Bronchial epithelial cell (primary cell): Measurements from ENCODE around the gene SCGB1D1. TPM values are rescaled to one million over a fixed set of nuclear protein-coding genes. Genes with fewer than 3 reads are reported as not detected.
"Not testable (repeated sequence)": the region's sequence is repeated elsewhere in the genome, so short reads cannot be mapped to it uniquely, and the experiment has no call there.

Source experiments
- DNase-seq: peaks from one replicate; pipeline ENCODE4 v3.0.0-alpha.2; 2010; ENCODE audit warnings: low read depth
- FAIRE-seq: peaks from 2 replicates; lab custom pipeline; 2011; peaks lifted over from hg19 to GRCh38; lab: Jason Lieb, UNC
- H3K27me3 ChIP-seq: 2 replicates; pipeline ENCODE4 v1.5.1; 2011; ENCODE audit warnings: low read length; ENCODE audit not compliant: control insufficient read depth, insufficient read depth
- H3K36me3 ChIP-seq: 2 replicates; pipeline ENCODE4 v1.5.1; 2011; ENCODE audit warnings: low read length; ENCODE audit not compliant: control insufficient read depth, insufficient read depth
- H3K4me3 ChIP-seq: 2 replicates; pipeline ENCODE4 v1.5.1; 2011; ENCODE audit warnings: mild to moderate bottlenecking, low read depth, low read length, control low read depth
- CTCF ChIP-seq: IDR thresholded peaks from 2 replicates; pipeline ENCODE4 v1.5.1; 2011; ENCODE audit warnings: mild to moderate bottlenecking, moderate library complexity, low read length, control low read depth, inconsistent platforms; ENCODE audit not compliant: insufficient read depth, severe bottlenecking
- total RNA-seq: library from RNA; depleted of rRNA; stranded (reverse); fragments of >200 nt; gene quantifications from 2 replicates; pipeline ENCODE4 v1.2.1, GENCODE V29; 2014

SCGB1D1 gene
- total RNA-seq, 1 donor from 2014 or later, result not detected

- no peak overlapping the region for H3K4me3 ChIP-seq
Observed at GRCh38 chr11:62201376-62201775, 11.4 kb downstream of the SCGB1D1 start.

GRCh38 chr11:62202910-62203309, 12.9 kb downstream of the SCGB1D1 start:
- Histone ChIP-seq H3K27me3 (no peaks in the 10 kb centered on the region), H3K36me3 (no peaks in the 10 kb centered on the region), H3K4me3 (no peak overlapping the region)
- DNase-seq (no peak), FAIRE-seq (no peak)
- no peak for TF ChIP-seq CTCF

More at GRCh38 chr11:62201376-62201775, 11.4 kb downstream of the SCGB1D1 start:
- DNase-seq, result peak; percentile 31
- Histone ChIP-seq H3K27me3 (no peaks in the 10 kb centered on the region), H3K36me3 (no peaks in the 10 kb centered on the region)
- no peak for FAIRE-seq
- TF ChIP-seq CTCF, result no peak

DNA sequence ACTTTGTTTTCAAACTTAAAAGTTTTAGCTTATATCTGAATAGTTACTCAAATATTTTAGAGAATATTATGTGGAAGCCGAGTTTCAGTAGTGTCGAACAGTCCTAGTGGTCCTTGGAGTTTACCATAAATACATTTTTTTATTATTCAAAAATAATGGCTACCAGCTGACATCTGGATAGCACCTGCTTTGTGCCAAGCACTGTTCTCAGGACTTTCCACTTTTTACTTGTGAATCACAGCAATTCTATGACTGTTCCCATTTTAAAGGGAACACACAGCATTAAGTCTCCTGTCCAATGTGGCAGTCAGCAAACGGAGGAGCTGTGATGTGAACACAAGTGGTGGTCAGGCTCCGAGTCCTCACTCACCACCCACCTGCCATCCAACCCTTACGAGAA, 14.4 kb downstream of the SCGB1D1 start:
- no peak for TF ChIP-seq CTCF
- Histone ChIP-seq H3K36me3 (no peaks in the 10 kb centered on the region), H3K4me3 (no peak overlapping the region), H3K27me3 (no peaks in the 10 kb centered on the region)
- DNase-seq (no peak), FAIRE-seq (no peak)

DNA sequence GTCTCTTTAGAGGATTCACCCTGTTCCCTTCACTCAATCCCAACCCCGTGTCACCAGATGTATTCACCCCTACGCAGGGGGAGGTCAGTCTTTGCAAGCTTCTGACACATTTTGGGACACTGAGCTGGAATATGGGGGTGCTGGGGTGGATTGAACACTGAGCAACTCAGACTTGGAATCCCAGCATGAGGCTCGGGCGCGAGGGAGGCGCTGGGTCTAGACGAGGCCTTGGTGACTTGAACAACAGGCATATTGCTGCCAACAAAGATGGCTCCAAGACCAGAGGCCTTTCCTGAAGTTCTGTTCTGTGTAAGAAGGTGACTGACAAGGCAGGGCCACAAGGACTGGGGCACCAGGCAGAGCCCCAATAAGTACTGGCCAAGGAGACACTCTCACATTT, 15.4 kb downstream of the SCGB1D1 start:
- TF ChIP-seq CTCF, result no peak
- no peaks in the 10 kb centered on the region for H3K27me3 ChIP-seq
- DNase-seq, result no peak
- no peak for FAIRE-seq
- H3K36me3 ChIP-seq, result no peaks in the 10 kb centered on the region
- no peak overlapping the region for H3K4me3 ChIP-seq

- not testable (repeated sequence) for H3K27me3 ChIP-seq, H3K4me3 ChIP-seq, FAIRE-seq, H3K36me3 ChIP-seq, DNase-seq
Observed at GRCh38 chr11:62206276-62207066, 16.5 kb downstream of the SCGB1D1 start.

DNA sequence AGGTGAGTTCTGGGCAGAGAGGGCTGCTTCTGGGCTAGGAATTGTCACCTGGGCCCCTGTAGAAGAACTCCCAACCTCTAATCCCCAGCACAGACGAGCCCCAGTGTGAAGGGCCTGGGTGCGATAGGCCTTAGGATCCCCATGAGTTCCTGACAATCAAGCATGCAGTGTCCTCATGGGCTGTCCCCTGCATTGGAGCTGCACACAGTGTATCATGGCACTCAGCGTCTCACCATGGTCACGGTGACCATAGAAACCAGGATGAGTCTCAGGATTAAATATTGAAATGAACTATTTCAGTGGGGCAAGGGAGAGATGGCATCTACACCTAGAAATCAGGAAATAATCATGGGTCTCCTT, 18.7 kb downstream of the SCGB1D1 start:
- Histone ChIP-seq H3K36me3 (no peaks in the 10 kb centered on the region), H3K4me3 (no peak overlapping the region), H3K27me3 (no peaks in the 10 kb centered on the region)
- no peak for TF ChIP-seq CTCF
- FAIRE-seq (no peak), DNase-seq (no peak)
